Skeletal muscle satellite cell (primary cell): ENCODE data around the gene VPS26C.
A peak's percentile ranks its signal among the peaks of the same experiment; 100 is the strongest.

ENCODE experiments used
- H3K27me3 ChIP-seq: 2 replicates; pipeline ENCODE4 v1.7.0; 2013; ENCODE audit warnings: low read length; ENCODE audit not compliant: control insufficient read depth, insufficient read depth
- H3K36me3 ChIP-seq: 2 replicates; pipeline ENCODE4 v1.7.0; 2013; ENCODE audit warnings: mild to moderate bottlenecking, control low read depth, low read length; ENCODE audit not compliant: insufficient read depth
- H3K4me1 ChIP-seq: 2 replicates; pipeline ENCODE4 v1.7.0; 2013; ENCODE audit warnings: low read length; ENCODE audit not compliant: control insufficient read depth, insufficient read depth
- H3K4me2 ChIP-seq: 2 replicates; pipeline ENCODE4 v1.7.0; 2013; ENCODE audit warnings: mild to moderate bottlenecking, low read length
- H3K4me3 ChIP-seq: 2 replicates; pipeline ENCODE4 v1.7.0; 2013; ENCODE audit warnings: low read length
- H3K9ac ChIP-seq: 2 replicates; pipeline ENCODE4 v1.7.0; 2013; ENCODE audit warnings: mild to moderate bottlenecking, low read depth, low read length, moderate library complexity
- H3K9me3 ChIP-seq: replicated peaks from 2 replicates; pipeline ENCODE4 v1.7.0; 2013; ENCODE audit warnings: mild to moderate bottlenecking, control low read depth, low read length

VPS26C gene

GRCh38 chr21:37263827-37264600 is 3.1 kb downstream of the VPS26C start:
- no peaks in the 10 kb centered on the region for H3K9me3 ChIP-seq
- no peak overlapping the region for H3K4me2 ChIP-seq
- no peak overlapping the region for H3K4me3 ChIP-seq
- no peaks in the 10 kb centered on the region for H3K36me3 ChIP-seq
- H3K4me1 ChIP-seq, result peaks cover 16% of the 10 kb centered on the region
- no peak overlapping the region for H3K9ac ChIP-seq
- H3K27me3 ChIP-seq, result no peaks in the 10 kb centered on the region

GRCh38 chr21:37259426-37259825 is 7.7 kb downstream of the VPS26C start:
- Histone ChIP-seq H3K9ac (no peak overlapping the region), H3K4me2 (no peak overlapping the region), H3K36me3 (no peaks in the 10 kb centered on the region)

DNA sequence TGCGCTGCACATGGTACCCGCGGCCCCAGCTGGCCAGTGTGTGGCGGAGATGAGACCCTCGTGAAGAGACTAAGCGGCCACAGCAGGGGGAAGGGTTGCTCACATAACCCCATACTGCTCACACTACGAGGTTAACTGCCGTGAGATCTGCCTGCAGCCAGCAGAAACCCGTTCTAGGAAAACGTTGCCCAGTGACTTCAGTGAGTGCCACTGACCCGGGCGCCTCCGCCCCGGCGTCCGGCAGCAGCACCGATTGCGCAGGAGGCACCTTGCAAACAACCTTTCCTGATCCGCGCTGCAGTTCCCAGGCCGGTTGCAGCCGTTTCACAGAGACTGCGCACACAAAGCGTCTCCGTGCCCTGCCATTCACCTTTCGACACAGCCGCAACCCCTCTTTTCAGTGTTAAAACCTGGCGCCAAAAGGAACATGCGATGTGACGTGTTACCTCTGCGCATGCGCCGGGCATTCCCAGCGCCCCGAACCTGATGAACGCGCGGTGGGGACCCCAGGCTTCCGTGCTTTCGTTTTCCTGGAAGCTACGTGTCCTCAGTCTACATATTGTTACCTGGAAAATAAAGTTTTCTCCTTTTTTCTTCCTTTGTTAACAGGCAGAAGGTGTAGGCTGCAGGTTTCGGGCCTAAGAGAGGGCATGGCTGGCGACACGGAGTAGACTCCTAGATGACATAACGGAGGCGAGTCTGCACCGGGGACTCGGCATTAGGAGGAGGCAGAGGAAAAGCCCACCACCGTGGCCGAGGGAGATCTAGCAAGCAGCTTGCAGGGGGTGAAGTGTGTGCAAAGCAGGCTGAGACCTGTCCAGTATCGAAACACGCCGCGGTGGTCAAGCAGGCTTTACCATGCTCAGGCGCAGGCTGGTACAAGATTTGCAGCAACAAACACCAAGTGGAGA is 8.9 kb downstream of the VPS26C start:
- Histone ChIP-seq H3K36me3 (no peaks in the 10 kb centered on the region), H3K4me2 (peak overlapping the region; percentile 97), H3K9ac (peak overlapping the region; percentile 81), H3K4me3 (peak overlapping the region; percentile 74), H3K4me1 (peaks cover 18% of the 10 kb centered on the region), H3K27me3 (no peaks in the 10 kb centered on the region), H3K9me3 (no peaks in the 10 kb centered on the region)

More at GRCh38 chr21:37259426-37259825, 7.7 kb downstream of the VPS26C start:
- H3K9me3 ChIP-seq, result no peaks in the 10 kb centered on the region
- H3K4me1 ChIP-seq, result peaks cover 25% of the 10 kb centered on the region
- no peak overlapping the region for H3K4me3 ChIP-seq
- no peaks in the 10 kb centered on the region for H3K27me3 ChIP-seq

- H3K9ac ChIP-seq, result peak overlapping the region; percentile 81
- peak overlapping the region; percentile 74 for H3K4me3 ChIP-seq
Measured at GRCh38 chr21:37257511-37257966, 9.6 kb downstream of the VPS26C start.

DNA sequence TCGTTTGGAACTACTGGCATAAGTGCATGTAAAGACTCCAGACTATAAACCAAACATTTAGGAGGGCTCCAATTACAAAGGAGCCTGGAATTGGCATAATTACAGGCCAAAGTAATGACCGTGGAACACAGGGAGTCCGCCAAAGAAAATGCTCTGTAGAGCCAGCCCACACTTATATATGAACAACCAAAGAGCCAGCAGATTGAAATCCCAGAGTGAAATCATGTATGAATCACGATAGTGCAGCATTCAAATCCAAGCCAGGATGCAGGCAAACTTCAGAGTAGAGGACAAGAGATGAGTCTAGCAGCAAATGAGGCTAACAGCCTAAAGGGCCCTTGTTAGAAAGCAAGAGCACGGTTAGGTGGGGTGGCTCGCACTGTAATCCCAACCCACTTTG is 13.1 kb downstream of the VPS26C start:
- Histone ChIP-seq H3K4me2 (no peak overlapping the region), H3K27me3 (no peaks in the 10 kb centered on the region), H3K4me1 (peaks cover 18% of the 10 kb centered on the region), H3K9me3 (no peaks in the 10 kb centered on the region), H3K36me3 (no peaks in the 10 kb centered on the region), H3K9ac (no peak overlapping the region), H3K4me3 (no peak overlapping the region)

More at GRCh38 chr21:37257511-37257966, 9.6 kb downstream of the VPS26C start:
- peaks cover 18% of the 10 kb centered on the region for H3K4me1 ChIP-seq
- no peaks in the 10 kb centered on the region for H3K36me3 ChIP-seq
- peak overlapping the region; percentile 97 for H3K4me2 ChIP-seq
- H3K27me3 ChIP-seq, result no peaks in the 10 kb centered on the region
- no peaks in the 10 kb centered on the region for H3K9me3 ChIP-seq

GRCh38 chr21:37251294-37251634 is 15.9 kb downstream of the VPS26C start:
- no peak overlapping the region for H3K4me2 ChIP-seq
- no peak overlapping the region for H3K4me3 ChIP-seq
- H3K4me1 ChIP-seq, result no peaks in the 10 kb centered on the region
- no peaks in the 10 kb centered on the region for H3K27me3 ChIP-seq
- peaks cover 1% of the 10 kb centered on the region for H3K36me3 ChIP-seq
- H3K9ac ChIP-seq, result no peak overlapping the region
- no peaks in the 10 kb centered on the region for H3K9me3 ChIP-seq

- no peaks in the 10 kb centered on the region for H3K4me1 ChIP-seq
- no peaks in the 10 kb centered on the region for H3K27me3 ChIP-seq
- H3K9me3 ChIP-seq, result no peaks in the 10 kb centered on the region
- no peak overlapping the region for H3K4me2 ChIP-seq
- H3K36me3 ChIP-seq, result peaks cover 4% of the 10 kb centered on the region
- H3K4me3 ChIP-seq, result no peak overlapping the region
- no peak overlapping the region for H3K9ac ChIP-seq
Measured at GRCh38 chr21:37249112-37249904, 17.8 kb downstream of the VPS26C start.

- H3K4me3 ChIP-seq, result no peak overlapping the region
- H3K36me3 ChIP-seq, result peaks cover 8% of the 10 kb centered on the region
- no peaks in the 10 kb centered on the region for H3K4me1 ChIP-seq
- no peaks in the 10 kb centered on the region for H3K27me3 ChIP-seq
- no peak overlapping the region for H3K4me2 ChIP-seq
- no peak overlapping the region for H3K9ac ChIP-seq
- H3K9me3 ChIP-seq, result no peaks in the 10 kb centered on the region
Measured at GRCh38 chr21:37248298-37248697, 18.8 kb downstream of the VPS26C start.

GRCh38 chr21:37245151-37245550 is 22.0 kb downstream of the VPS26C start:
- Histone ChIP-seq H3K4me1 (no peaks in the 10 kb centered on the region), H3K4me2 (no peak overlapping the region), H3K27me3 (no peaks in the 10 kb centered on the region), H3K9ac (no peak overlapping the region), H3K4me3 (no peak overlapping the region), H3K36me3 (peaks cover 8% of the 10 kb centered on the region), H3K9me3 (no peaks in the 10 kb centered on the region)

DNA sequence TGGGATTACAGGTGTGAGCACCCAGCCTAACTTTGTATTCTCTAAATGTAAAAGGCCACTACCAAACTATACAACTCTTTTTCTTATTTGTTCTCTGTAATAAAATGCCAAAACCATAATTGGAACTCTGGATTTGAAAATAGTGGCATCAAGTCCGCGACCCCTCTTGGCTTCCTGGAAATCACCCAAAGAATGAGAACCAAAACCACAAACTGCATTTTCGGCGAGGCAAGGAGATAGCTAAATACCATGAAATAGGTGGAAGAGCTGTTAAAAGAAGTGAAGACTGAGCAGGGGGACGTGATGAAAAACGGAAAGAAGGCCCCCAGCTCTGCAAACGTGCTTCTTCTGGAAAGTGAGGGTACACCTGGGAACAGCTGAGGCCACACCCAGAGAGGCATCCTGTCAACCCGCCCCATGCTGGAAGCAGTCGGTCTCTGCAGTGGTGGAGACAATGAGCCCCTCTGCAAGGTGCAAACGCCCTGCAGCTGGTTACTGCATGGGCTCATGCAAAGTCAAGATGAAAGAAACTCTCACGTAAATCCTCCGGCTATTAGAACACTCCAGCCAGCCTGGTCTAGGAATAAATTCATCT is 22.5 kb downstream of the VPS26C start:
- peaks cover 11% of the 10 kb centered on the region for H3K36me3 ChIP-seq
- no peaks in the 10 kb centered on the region for H3K9me3 ChIP-seq
- H3K9ac ChIP-seq, result no peak overlapping the region
- no peak overlapping the region for H3K4me2 ChIP-seq
- no peak overlapping the region for H3K4me3 ChIP-seq
- no peaks in the 10 kb centered on the region for H3K27me3 ChIP-seq
- H3K4me1 ChIP-seq, result no peaks in the 10 kb centered on the region

- Histone ChIP-seq H3K36me3 (peaks cover 11% of the 10 kb centered on the region), H3K27me3 (no peaks in the 10 kb centered on the region), H3K9me3 (no peaks in the 10 kb centered on the region), H3K4me3 (no peak overlapping the region), H3K9ac (no peak overlapping the region), H3K4me2 (no peak overlapping the region), H3K4me1 (no peaks in the 10 kb centered on the region)
Measured at GRCh38 chr21:37243961-37244360, 23.2 kb downstream of the VPS26C start.
